Measurements from ENCODE around the gene OTOF.

Gene OTOF

GRCh38 chr2:26514045-26514444 is 36.1 kb upstream of the OTOF start:
- H3K4me3 ChIP-seq (ENCODE audit: control insufficient read depth, low read depth, low read length), result no peak overlapping the region
- no peak for TF ChIP-seq CTCF (conservative IDR thresholded peaks at IDR 0.05; ENCODE audit: control insufficient read depth, insufficient read depth, low read depth, low read length)
- no peak for DNase-seq (ENCODE audit: low read depth)

GRCh38 chr2:26513261-26513660 is 35.3 kb upstream of the OTOF start:
- DNase-seq (ENCODE audit: low read depth), result no peak
- TF ChIP-seq CTCF (conservative IDR thresholded peaks at IDR 0.05; ENCODE audit: control insufficient read depth, insufficient read depth, low read depth, low read length), result no peak
- H3K4me3 ChIP-seq (ENCODE audit: control insufficient read depth, low read depth, low read length), result no peak overlapping the region

GRCh38 chr2:26511466-26511865 is 33.5 kb upstream of the OTOF start:
- no peak for DNase-seq (ENCODE audit: low read depth)
- no peak for TF ChIP-seq CTCF (conservative IDR thresholded peaks at IDR 0.05; ENCODE audit: control insufficient read depth, insufficient read depth, low read depth, low read length)
- H3K4me3 ChIP-seq (ENCODE audit: control insufficient read depth, low read depth, low read length), result no peak overlapping the region

- no peak for DNase-seq (ENCODE audit: low read depth)
- no peak overlapping the region for H3K4me3 ChIP-seq (ENCODE audit: control insufficient read depth, low read depth, low read length)
- TF ChIP-seq CTCF (conservative IDR thresholded peaks at IDR 0.05; ENCODE audit: control insufficient read depth, insufficient read depth, low read depth, low read length), result no peak
Observed at GRCh38 chr2:26510344-26510973, 32.5 kb upstream of the OTOF start.

- no peak overlapping the region for H3K4me3 ChIP-seq (ENCODE audit: control insufficient read depth, low read depth, low read length)
- DNase-seq (ENCODE audit: low read depth), result no peak
- no peak for TF ChIP-seq CTCF (conservative IDR thresholded peaks at IDR 0.05; ENCODE audit: control insufficient read depth, insufficient read depth, low read depth, low read length)
Observed at GRCh38 chr2:26509141-26509540, 31.2 kb upstream of the OTOF start.

- no peak for TF ChIP-seq CTCF (conservative IDR thresholded peaks at IDR 0.05; ENCODE audit: control insufficient read depth, insufficient read depth, low read depth, low read length)
- DNase-seq (ENCODE audit: low read depth), result no peak
- no peak overlapping the region for H3K4me3 ChIP-seq (ENCODE audit: control insufficient read depth, low read depth, low read length)
Observed at GRCh38 chr2:26507932-26508331, 30.0 kb upstream of the OTOF start.

- TF ChIP-seq CTCF (conservative IDR thresholded peaks at IDR 0.05; ENCODE audit: control insufficient read depth, insufficient read depth, low read depth, low read length), result no peak
- H3K4me3 ChIP-seq (ENCODE audit: control insufficient read depth, low read depth, low read length), result no peak overlapping the region
- DNase-seq (ENCODE audit: low read depth), result no peak
Observed at GRCh38 chr2:26507088-26507487, 29.2 kb upstream of the OTOF start.
